ENCODE measurements around the gene CDKN2B. TPM values are rescaled to one million over a fixed set of nuclear protein-coding genes. Genes with fewer than 3 reads are reported as not detected.

The CDKN2B gene
- total and polyA plus RNA-seq, 2 of the 4 experiments (the other 2 are of a cell fraction), result 3.6 to 8.2 TPM

- no peak for TF ChIP-seq BHLHE40 (IDR thresholded peaks at IDR 0.05; ENCODE audit: low read depth, low read length)
- TF ChIP-seq CHD1 (IDR thresholded peaks at IDR 0.05; ENCODE audit: low read depth, low read length), result no peak
Observed at GRCh38 chr9:21989440-21990189, 19.5 kb downstream of the CDKN2B start (continued).

- no peak overlapping the region for H2BK15ac ChIP-seq (ENCODE audit: low read depth, low read length)
- no peak for TF ChIP-seq MAZ (IDR thresholded peaks at IDR 0.05; ENCODE audit: borderline replicate concordance, low read depth, low read length)
- no peak for TF ChIP-seq SMC3 (IDR thresholded peaks at IDR 0.05; ENCODE audit: low read depth, low read length)
- BruUV-seq (replicated peaks), result no TSS peak
- peaks cover 6 to 14% of the 10 kb centered on the region in 2 experiments for H3K79me1 ChIP-seq (ENCODE audit: low read depth in 1 of 2, low read length in 2 of 2)
- H4K91ac ChIP-seq (ENCODE audit: insufficient read depth, low read depth, low read length), result no peak overlapping the region
- H3K36me3 ChIP-seq (ENCODE audit: control insufficient read depth, insufficient read depth, low read length), result no peaks in the 10 kb centered on the region; the same call in 1 of the 2 replicates
- H2BK120ac ChIP-seq (ENCODE audit: low read depth, low read length), result no peak overlapping the region
- H2BK5ac ChIP-seq (ENCODE audit: low read depth, low read length, poor library complexity, severe bottlenecking), result peak overlapping the region; percentile 26
- peaks cover 6% of the 10 kb centered on the region for H3K4me1 ChIP-seq (ENCODE audit: control insufficient read depth, insufficient read depth, low read length)
- WGBS, 2 experiments (ENCODE audit: extremely low coverage in 2 of 2, insufficient read length in 1 of 2), result no CpG with 5 or more reads among the region's 9 CpGs
- H3K9me1 ChIP-seq (ENCODE audit: insufficient read depth, low read length), result no peaks in the 10 kb centered on the region
- H4K8ac ChIP-seq (ENCODE audit: low read depth in 2 of 2, low read length in 2 of 2), result peak overlapping the region in 1 of 2 experiments; percentile 11; a peak in 2 of 4 replicates
- H3K27me3 ChIP-seq (ENCODE audit: control insufficient read depth, insufficient read depth, low read length), result no peaks in the 10 kb centered on the region
- H3K23ac ChIP-seq (ENCODE audit: low read depth, low read length), result no peak overlapping the region; the same call in 1 of the 2 replicates
- H3K18ac ChIP-seq (ENCODE audit: low read depth, low read length), result no peak overlapping the region
- peak overlapping the region; percentile 88 for H3K4me2 ChIP-seq (ENCODE audit: low read depth, low read length)
- H3K4me3 ChIP-seq (ENCODE audit: insufficient read depth, low read depth, low read length), result no peak overlapping the region
- H4K20me1 ChIP-seq (ENCODE audit: insufficient read depth, low read length), result no peaks in the 10 kb centered on the region
- ChIA-PET POLR2A (ENCODE audit: unreplicated experiment) (no interaction called here), CTCF (interaction anchor here (0.5 kb wide), 1 partner anchor 1554 kb away, joined by 3 read pairs; no protein-coding TSS in a partner anchor)
- in situ Hi-C loops (cut with MboI; ENCODE audit: low sequenced_read_pairs), result loop anchor here (25.0 kb wide), 1 partner anchor 401 kb away; no protein-coding TSS in a partner anchor
- no peak for ATAC-seq (ENCODE audit: low read depth)
- H2BK20ac ChIP-seq (ENCODE audit: low read depth, low read length), result no peak overlapping the region
- H3K9me3 ChIP-seq (ENCODE audit: control insufficient read depth, insufficient read depth, low read length), result peaks cover 4% of the 10 kb centered on the region; the same call in 1 of the 2 replicates
- no peak overlapping the region for H2AFZ ChIP-seq (replicated peaks; ENCODE audit: low read length, poor library complexity)
- H3K27ac ChIP-seq (ENCODE audit: insufficient read depth, low read length), result no peak overlapping the region
- H3K4ac ChIP-seq (ENCODE audit: low read depth, low read length), result no peak overlapping the region
- H4K5ac ChIP-seq (ENCODE audit: low read depth, low read length), result peak overlapping the region; percentile 78; the same call in 1 of the 2 replicates
- no peak overlapping the region for H2AK5ac ChIP-seq (ENCODE audit: low read depth, low read length)
- H3K56ac ChIP-seq (ENCODE audit: extremely low read depth, insufficient read depth, low read length), result no peak overlapping the region
- intact Hi-C loops (cut with micrococcal nuclease), result no loop called here
- no peak for DNase-seq
- no peak overlapping the region for H2AK9ac ChIP-seq (replicated peaks; ENCODE audit: low read depth, low read length, poor library complexity)
- dilution Hi-C loops (cut with HindIII; ENCODE audit: low sequenced_read_pairs, unreplicated experiment), result no loop called here
- no peak overlapping the region for H3K14ac ChIP-seq (replicated peaks; ENCODE audit: low read depth, low read length)
- H3K9ac ChIP-seq (ENCODE audit: low read depth, low read length), result no peak overlapping the region
Observed at GRCh38 chr9:21988056-21988990, 20.8 kb downstream of the CDKN2B start.

Data from IMR-90 (cell line).